ENCODE data around the gene NUDT16L1.

Gene NUDT16L1

DNA sequence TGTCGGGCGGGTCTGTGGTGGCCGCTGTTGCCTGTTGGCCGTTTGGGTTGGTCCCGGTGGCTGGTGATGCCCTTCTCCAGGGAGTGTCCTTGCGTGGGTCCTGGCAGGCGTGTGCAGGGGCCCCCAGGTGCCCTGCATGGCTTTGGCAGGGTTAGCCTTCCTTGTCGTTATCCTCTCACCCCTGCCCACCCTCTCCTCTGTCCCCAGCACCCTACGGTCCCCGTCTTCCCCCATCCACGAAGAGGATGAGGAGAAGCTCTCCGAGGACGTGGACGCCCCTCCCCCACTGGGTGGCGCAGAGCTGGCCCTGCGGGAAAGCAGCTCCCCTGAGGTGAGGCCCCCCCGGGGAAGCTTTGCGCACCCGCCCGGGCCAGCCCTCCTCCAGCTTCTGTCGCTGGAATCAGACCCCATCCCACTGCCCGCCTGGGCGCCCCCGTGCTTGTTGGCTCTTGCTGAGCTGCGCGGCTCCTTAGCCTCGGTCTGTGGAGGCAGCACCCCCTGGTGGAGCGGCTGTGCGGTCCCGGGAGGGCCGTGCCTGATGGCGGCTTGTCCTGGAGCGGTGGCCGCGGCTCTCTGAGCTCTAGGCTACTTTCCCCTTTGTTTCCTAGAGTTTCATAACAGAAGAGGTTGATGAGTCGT is 10.6 kb upstream of the NUDT16L1 start:
- DNase-seq (ENCODE audit: low spot score) = no peak

DNA sequence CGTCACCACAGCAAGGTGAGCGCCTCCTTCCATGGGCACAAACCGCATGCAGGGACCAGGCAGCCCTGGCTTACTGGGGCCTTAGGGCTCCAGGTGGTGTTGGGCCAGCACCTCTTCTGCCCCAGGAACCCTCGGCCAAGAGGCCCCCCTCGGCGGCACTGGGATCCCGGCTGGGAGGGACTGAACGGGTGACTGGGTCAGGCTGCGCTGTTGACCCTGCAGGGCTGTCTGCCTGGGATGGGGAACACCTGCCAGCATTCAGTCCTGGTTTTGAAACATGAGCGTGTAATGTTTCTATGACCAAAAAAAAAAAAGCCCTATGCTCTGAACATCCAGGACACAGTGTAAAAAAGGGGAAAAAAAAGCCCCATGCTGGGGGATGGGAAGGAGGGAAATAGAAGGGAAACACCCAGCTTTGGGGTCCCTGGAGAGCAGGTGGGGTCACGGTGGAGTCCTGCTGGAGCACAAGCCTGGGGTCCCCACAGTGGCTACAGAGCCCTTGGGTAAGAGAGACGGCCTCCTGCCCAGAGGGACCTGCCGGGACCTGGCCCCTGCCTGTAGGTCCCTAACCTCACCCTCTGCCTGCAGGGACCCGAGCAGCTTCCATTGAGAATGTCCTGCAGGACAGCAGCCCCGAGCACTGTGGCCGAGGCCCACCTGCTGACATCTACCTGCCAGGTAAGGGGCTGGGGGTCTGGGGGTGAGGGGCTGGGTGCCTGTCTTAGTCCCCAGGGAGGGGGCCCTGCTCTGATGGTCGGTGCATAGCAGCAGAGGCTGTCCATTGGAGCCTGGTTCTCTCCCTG is 9.9 kb upstream of the NUDT16L1 start:
- no peak for DNase-seq (ENCODE audit: low spot score)

DNA sequence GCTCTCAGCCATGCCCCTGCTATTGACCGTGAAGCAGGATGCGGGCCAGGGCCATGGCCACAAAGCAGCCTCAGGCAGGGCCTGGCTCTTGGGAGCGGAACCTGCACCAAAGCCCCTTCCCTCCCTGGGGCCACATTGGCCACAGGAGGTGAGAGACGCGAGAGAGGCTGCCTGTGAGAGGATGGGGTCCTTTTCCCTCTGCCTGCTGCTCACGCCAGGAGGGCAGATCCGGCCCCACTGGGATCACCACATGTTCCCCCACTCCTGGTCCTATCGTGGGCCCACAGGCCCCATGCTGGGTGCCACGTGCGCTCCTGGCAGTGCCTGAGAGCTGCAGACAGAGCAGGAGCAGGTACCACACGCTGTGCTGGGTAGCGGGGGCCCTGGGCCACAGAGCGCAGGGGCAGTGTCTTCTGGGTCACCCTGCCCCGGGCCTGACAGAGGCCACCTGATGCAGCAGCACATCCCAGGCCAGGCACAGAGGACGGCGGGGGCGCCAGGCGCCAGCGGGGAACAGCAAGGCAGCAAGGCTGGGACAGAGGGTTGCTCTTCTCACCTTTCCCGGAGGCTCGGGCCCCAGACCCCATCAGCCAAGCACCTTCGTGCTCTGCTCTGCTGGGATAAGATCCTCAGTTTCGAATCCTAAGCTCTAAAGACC is 9.2 kb upstream of the NUDT16L1 start:
- DNase-seq (ENCODE audit: low spot score) = no peak

DNA sequence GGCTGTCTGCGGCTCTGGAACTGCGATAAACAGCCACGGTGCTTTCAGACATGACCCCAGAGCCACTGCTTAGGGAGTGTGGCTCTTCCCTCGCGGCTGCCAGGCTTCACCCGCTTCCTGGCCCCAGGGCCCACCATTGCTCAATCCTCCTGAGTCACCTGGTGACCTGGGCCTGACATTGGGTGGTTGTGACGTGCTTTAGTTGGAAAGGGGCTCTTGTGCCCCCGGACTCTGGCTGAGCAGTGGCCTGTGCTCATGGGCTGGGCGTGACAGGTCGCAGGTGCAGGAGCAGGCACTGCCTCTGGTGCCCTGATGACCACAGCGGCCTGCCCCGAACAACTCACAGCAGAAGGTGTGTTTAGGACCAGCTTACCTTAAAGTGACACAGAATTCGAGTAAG is 8.6 kb upstream of the NUDT16L1 start:
- no peak for DNase-seq (ENCODE audit: low spot score)

DNA sequence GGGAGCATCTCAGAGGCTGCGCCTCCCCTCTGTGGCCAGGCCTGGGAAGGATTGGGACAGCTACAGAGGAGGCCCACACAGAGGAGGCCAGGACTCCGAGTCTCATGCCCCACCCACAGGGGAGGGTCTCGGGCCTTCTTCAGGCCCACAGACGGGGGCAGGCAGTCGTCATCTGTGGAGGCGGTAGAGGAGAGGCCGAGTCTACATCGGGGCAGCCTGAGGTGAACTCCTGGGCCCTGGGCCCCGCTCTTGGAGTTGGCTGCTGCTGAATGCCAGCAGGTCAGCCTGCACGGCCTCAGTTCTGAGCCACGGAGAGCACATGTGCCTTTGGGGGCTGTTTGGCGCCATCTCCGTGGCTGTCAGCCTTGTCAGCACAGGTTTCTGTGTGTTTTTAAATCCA is 8.1 kb upstream of the NUDT16L1 start:
- no peak for DNase-seq (ENCODE audit: low spot score)

DNA sequence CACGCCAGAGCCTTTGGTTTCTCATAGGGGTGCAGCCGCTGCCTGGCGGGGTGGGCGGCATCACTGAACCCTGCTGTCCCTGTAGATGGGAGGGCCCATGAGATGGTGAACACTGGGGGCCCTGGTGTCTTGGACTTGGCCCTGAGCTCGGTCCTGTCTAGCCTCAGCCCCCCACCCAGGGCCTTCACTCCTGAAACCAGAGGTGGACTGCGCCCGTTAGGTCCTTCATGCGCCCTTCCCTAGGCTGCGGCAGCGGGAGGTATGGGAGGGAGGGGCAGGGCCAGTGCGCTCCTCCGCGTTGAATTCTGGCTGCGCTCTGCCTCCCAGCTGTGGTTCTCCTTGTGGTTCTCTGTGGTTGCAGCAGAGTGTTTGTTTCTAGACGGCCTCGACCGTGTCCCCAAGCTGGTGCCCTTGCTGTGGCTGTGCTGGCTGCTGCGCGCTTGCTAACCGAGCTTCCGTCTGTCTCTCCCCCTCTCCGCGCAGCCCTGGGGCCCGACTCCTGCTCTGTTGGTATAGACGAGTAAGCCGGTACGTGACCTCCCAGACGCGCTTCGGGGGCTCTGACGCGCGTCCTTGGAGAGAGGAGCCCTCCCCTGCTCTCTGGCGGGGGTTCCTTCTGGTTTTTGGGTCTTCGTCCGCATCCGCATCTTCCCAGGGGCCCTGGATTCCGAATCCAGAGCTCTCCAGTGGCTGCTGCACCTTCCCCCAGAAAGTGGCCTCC is 7.4 kb upstream of the NUDT16L1 start:
- DNase-seq (ENCODE audit: low spot score) = no peak

DNA sequence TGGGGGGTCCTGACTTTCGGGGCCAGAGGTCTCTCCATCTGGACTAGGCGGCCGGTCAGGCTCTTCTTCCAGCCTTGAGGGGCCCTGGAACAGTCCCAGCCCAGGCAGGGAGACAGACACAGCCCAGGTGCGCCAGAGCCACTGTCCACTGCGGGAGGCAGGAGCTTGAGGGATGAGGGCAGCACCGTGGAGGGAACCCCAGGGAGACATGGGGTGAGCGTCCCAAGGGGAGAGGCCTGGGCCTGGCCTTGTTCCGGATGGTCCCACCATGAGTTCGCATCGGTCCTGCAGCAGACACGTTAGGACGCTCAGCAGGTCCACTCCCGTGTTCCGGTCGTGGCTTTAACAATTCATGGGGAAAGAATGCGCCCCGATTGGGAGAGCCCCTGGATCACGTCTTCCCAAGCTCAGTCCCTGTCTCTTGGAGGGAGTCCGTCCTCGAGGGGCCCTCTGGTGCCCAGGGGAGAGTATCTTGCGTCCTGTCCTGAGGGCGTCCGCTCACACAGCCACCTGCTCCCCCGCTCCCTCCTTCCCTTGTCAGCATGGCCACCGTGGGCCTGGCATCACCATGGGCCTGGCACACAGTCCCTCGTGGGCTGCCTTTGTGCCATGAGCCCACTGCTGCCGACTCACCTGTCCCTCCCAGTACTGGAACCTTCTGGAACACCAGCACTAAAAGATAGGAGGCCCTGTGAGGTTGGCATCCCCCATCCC is 6.7 kb upstream of the NUDT16L1 start:
- no peak for DNase-seq (ENCODE audit: low spot score)

DNA sequence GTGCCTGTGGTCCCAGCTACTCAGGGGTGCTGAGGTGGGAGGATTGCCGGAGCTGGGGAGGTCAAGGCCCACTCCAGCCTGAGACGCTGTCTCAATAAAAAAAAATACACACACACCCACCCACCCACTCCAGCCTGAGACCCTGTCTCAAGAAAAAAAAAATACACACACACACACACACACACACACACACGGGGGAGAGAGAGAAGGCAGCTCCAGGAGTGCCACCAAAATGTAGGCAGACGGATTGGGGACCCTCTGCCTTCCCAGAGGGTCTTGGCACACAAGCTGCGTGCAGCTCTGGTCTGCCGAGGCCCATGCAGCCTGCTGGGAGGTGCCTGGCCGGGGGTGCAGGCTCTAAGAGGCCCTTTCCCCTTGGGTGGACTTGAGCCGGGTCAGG is 5.9 kb upstream of the NUDT16L1 start:
- DNase-seq (ENCODE audit: low spot score) = no peak

DNA sequence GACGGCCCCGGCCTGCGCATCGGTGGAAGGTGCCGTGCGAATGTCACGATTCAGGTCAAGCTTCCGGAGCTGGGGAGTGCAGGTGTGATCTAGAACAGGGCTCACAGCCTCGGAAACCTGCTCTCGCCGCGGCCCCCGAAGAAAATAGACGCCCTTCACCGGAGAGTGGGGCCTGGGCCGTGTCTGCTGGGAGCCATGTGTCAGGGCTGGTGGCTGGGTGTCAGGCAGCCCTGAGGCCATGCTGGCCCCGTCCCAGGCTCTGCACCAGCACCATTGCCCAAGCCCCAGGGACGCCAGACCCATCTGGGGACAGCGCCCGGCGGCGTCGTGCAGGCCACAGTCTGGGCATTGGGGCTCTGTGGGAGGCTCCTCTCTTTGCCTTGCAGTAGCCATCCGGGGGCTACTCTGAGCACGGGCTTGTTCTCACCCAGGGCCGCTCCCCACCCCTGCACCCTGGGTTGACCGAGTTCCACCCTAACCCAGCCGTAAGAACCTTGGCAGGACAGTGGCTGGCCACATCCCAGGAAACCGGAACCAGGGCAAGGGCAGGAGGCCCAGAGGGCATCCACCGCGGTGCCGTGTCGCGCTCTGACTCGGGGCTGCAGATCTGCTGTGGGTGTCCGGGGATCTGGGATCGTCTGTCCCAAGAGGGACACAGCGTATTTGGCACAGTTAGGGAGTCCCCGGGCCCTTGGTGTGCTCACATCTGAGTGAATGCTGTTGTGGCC is 5.3 kb upstream of the NUDT16L1 start:
- no peak for DNase-seq (ENCODE audit: low spot score)

DNA sequence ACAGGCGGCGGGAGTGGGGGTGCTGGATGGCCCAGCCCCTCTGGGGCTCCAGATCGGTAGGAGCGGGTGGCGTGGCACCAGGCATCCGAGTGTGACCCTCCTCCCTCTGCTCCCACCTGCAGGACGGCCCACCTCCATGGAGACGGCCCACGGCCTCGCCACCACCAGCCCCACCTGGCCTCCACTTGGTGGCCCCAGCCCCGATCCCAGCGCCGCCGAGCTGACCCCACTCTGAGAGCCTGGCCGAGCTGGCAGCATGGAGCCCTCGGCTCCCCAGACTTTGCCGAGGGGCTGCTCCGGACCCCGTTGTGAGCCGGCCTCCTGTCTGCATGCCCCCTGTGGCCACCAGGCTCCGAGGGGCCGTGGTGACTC is 4.7 kb upstream of the NUDT16L1 start:
- no peak for DNase-seq (ENCODE audit: low spot score)

DNA sequence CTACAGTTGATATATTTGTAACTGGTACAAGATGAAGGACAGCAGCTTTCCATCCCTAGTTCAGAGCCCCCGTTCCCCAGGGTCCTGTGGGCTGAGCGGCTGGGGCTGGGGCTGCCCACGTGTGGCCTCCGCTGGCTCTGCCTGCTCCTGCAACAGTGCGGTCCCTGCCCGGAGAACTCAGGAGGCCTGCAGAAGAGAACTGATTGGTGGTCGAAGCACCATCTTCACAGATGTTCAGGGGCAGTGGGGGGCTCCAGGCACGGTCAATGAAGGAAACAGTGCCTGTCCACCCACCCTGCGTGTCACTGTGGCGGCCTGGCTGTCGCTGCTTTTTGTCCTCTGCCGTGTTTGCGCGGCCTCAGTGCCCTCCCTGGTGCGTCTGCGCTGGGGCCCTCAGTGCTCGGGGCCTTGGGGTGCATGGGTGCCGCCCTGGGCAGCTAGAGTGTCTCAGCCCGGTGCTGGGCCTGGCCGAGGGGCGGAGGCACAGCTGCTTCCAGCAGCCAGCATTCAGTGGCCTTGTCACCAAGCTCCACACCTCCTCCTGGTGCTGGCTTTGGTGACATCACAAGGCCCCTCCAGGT is 4.2 kb upstream of the NUDT16L1 start:
- DNase-seq (ENCODE audit: low spot score) = no peak

DNA sequence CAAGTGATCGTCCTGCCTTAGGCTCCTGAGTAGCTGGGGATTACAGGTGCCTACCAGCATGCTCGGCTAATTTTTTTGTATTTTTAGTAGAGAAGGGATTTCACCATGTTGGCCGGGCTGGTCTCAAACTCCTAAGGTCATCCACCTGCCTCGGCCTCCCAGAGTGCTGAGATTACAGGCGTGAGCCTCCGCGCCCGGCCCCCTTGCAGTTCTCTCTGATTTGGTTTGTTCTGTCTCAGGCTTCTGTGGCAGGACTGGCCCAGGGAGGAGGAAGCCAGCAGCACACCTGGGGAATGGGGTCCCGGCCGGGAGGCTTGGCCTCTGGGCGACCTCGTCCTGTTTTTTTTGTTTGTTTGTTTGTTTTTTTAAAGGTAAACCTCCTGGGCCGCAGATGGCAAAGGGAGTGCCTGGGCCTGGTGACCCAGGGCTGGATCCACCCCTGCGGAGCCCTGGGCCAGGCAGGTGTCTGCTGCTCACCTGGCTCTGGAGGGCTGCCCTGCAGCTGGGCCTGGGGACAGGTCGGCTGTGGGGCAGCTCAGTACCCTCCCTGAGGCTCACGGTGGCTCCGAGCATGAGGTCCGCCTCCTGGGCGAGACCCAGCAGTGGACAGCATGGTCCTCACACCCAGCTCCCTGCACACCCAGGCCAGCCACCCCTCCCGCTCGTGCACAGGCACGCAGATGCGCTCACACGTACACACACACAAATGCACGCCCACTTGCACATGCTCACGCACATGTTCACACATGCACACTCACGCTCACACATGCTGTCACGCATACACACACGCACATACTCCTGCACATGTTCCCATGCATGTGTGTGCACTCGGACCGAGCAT is 3.3 kb upstream of the NUDT16L1 start:
- no peak for DNase-seq (ENCODE audit: low spot score)

DNA sequence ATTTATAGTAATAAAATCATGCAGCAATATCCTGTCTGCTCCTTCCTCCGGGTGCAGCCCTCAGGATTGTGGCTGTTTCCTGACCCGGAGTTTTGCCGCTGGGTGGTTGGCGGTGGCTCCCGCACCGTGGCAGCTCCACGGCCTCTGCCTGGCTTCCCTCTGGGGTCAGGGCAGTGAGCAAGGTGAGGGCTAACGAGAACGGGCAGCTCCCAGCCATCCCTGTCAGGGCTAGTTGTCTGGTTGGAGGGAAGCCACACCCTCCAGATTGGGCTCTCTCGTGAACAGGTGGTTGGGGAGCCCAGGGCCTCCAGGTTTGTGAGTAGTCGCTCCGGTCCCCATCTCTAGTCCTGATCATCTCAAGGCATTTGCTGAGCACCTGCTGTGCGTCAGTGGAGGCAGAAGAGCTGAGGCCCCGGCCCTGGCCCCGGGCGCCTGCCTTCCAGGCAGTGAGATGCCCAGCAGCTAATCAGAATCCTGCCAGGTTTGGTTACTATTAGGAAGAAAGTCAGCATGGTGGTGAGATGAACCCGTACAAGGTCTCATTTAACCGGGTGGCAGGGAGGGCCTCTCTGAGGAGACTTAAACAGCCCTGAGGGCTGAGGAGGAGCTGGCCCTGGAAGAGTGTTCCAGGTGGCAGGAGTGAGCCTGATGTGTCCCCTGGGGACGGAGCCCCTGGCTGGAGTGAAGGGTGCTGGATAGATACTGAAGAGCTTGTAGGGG is 2.3 kb upstream of the NUDT16L1 start:
- DNase-seq (ENCODE audit: low spot score) = no peak

DNA sequence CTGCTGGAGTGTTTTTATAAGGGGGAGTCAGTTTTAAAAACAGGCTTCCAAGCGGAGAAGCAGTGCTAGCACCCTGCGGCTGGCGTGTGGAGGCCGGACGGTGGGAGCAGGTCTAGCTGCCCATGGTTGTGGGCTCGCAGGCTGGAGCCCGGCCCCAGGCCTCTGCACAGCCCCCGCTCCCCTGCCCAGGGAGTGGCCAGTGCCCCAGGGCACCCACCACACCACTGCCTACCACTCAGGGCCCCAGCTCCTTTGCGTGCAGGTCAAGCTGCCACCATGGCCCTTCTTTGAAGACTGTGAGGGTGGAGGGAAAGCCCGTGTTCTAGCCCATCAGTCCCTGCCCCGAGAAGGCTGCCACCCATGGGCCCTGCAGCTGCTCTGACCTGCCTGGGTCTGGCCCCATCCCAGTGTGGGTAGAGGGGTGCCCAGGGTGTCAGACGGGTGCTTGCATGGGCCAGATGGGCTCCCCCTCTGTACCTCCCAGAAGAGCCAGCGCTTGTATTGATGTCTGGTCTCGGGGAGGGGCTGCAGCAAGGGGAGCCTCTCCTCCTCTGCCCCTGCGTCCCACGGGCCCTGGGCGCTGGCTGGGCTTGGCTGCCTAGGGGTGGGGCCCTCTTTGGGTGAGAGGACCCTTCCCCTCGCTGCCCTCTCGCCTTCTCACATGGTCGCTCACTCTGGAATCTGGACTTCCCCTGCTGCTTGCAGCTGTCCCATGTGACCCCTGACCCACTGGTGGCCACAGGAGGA is 1.5 kb upstream of the NUDT16L1 start:
- DNase-seq (ENCODE audit: low spot score) = peak; percentile 14

DNA sequence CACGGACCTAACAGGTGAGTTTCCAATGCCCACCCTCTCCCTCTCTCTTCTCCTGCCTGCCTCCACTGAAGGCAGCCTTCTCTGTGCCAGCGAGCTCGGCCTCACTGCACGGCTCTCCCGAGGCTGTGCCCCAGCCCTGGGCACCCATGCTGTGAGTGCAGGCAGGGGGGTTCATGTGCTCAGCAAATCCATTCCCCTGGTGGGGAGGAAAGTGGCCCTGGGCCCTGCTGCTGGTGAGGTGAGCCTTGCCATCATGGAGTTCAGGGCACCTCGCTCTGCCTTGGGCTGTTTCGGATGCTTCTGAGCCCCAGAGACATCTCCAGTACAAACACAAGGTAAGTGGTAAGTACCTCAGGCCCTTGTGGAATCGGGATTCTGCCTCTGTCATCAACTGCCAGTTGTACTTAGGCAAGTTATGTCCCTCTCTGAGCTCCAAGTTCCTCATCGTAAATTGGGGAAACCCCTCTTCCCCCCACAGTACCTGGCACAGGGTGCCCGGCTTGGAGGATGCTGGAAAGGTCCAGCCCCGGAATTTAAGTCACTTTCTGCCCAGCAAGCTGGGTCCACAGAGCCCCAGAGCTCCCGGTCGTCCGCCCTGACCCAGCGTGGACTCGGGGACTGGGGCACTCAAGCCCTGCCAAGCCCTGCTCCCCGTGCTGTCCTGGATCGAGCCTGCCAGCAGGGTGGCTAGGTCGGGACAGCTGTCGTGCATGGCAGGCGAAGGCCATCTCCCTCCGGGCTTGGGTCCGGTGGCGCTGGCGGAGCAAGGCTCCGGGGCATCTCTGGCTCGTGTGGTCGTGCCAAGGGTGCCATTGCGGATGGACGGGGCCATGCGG is 684 bp upstream of the NUDT16L1 start:
- peak; percentile 23 for DNase-seq (ENCODE audit: low spot score)

DNA sequence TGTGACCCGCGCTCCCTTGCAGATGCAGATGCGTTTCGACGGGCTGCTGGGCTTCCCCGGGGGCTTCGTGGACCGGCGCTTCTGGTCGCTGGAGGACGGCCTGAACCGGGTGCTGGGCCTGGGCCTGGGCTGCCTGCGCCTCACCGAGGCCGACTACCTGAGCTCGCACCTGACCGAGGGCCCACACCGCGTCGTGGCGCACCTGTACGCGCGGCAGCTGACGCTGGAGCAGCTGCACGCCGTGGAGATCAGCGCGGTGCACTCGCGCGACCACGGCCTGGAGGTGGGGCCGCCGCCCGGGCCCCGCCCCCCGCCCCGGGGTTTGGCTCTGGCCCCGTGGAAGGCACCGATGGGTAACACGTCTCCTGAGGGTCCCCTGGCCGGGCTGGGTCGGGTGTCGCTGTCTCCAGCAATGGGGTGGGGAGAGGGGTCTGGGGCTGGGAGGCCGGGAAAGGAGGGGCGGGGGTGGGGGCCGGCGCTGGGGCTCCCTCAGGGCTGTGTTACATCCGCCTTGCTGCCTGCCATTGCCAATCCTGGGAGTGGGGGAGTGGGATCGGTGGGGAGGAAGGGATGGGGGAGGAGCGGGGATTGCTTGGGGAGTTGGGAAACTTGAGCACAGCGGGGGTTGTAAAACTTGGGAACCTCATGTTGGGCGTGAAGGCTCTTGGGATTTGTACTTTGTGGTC is 737 bp downstream of the NUDT16L1 start:
- DNase-seq (ENCODE audit: low spot score) = peak; percentile 85
